ENCODE results near the gene SAMD4A.
A peak's percentile ranks its signal among the peaks of the same experiment; 100 is the strongest.

The SAMD4A gene

DNA sequence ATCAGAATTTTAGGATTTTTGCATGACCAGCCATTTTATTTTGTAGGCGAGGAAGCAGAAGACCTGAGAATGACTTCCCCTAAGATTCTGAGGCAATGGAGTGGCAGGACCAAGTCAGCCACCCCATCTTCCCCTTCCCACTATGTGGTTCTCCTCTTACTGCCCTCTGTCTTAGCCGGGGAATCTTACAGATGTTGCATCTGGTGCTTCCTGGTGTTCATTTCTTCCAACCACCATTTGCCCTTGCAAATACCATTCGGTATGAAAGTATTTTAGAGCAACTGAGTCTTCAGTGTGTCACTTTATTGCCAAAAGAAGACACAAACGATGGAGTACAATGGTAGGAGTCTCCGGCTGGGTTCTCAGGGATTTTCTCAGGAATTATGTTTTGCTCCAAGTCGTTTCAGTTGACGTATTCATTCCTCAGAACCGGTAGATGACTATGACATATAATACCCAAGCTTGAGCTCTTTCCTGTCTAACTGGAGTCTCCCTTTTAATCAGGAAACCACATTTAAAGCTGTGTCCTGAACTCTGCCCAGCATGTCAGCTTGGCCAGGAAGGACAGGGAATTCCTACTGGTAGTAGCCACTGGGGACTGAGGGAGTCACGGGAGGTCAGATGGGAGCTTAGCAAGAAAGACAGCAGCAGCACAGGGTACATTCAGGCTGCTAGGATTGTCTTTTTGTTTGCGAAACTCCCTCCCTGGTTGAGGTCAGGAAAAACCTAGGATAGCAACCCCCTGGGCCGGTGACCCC, 87.0 kb downstream of the SAMD4A start:
- TF ChIP-seq, protein P1, sequence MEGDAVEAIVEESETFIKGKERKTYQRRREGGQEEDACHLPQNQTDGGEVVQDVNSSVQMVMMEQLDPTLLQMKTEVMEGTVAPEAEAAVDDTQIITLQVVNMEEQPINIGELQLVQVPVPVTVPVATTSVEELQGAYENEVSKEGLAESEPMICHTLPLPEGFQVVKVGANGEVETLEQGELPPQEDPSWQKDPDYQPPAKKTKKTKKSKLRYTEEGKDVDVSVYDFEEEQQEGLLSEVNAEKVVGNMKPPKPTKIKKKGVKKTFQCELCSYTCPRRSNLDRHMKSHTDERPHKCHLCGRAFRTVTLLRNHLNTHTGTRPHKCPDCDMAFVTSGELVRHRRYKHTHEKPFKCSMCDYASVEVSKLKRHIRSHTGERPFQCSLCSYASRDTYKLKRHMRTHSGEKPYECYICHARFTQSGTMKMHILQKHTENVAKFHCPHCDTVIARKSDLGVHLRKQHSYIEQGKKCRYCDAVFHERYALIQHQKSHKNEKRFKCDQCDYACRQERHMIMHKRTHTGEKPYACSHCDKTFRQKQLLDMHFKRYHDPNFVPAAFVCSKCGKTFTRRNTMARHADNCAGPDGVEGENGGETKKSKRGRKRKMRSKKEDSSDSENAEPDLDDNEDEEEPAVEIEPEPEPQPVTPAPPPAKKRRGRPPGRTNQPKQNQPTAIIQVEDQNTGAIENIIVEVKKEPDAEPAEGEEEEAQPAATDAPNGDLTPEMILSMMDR (conservative IDR thresholded peaks at IDR 0.05; ENCODE audit: low read depth, low read length) = no peak
- DNase-seq (ENCODE audit: low read depth) = peak; percentile 87
- no peak overlapping the region for H3K4me3 ChIP-seq (ENCODE audit: low read length)

DNA sequence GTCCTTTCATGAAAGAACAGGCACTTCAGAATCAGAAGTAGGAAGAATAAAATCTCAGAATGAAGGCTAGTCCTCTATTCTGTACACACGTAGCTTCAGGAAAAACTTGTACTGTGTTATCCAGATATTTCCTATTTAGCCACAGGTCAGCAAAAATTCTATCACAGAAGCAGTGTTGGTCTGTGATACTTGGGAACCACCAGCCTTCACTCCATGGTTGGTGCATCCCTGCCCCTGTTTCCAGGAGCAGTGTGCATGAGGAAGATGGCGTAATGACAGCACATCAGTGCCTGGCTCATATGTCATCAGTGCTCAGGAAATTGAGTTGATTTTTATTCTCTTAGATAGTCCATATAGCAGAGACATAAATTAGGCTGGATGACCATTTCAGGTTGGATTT, 87.7 kb downstream of the SAMD4A start:
- H3K4me3 ChIP-seq (ENCODE audit: low read length) = no peak overlapping the region
- TF ChIP-seq, protein P1 (conservative IDR thresholded peaks at IDR 0.05; ENCODE audit: low read depth, low read length) = no peak
- no peak for DNase-seq (ENCODE audit: low read depth)

DNA sequence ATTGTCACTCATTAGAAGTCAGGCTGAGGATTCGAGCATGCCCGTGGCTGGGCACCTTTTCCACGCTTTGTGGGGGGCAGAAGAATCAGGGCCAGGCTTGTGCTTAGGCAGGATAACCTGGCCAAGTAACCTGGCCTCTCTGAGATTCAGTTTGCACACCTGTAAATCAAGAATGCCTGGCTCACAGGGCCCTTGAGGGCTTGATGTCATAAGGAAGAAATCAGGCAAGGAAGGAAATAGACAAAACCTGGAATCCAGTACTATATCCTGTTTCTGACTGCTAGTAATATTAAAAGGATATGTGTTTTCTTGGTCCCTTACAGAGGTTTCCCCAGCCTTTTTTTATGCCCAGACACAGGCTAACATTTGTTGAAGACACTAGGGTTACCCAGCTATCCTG, 91.9 kb downstream of the SAMD4A start:
- DNase-seq (ENCODE audit: low read depth) = no peak
- no peak overlapping the region for H3K4me3 ChIP-seq (ENCODE audit: low read length)
- TF ChIP-seq, protein P1 (conservative IDR thresholded peaks at IDR 0.05; ENCODE audit: low read depth, low read length) = no peak

DNA sequence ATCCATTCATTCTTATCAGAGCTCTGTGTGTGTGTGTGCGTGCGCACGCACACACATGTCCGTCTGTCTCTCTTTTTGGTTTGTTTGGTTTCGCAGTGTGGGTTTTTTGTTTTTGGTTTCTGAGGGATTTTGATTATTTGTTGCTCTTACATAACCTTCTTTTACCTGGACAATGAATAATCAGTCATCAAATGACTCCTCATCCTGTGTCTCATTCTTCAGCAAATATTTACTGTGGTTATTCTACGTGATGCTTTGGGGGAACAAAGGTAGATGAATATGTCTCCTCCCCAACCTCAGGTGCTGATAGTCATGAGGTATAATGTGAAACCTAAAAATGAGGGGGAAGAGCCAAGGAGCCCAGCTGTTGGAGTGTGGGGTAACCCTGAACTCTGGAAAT, 92.4 kb downstream of the SAMD4A start:
- DNase-seq (ENCODE audit: low read depth) = no peak
- TF ChIP-seq, protein P1 (conservative IDR thresholded peaks at IDR 0.05; ENCODE audit: low read depth, low read length) = no peak
- no peak overlapping the region for H3K4me3 ChIP-seq (ENCODE audit: low read length)

DNA sequence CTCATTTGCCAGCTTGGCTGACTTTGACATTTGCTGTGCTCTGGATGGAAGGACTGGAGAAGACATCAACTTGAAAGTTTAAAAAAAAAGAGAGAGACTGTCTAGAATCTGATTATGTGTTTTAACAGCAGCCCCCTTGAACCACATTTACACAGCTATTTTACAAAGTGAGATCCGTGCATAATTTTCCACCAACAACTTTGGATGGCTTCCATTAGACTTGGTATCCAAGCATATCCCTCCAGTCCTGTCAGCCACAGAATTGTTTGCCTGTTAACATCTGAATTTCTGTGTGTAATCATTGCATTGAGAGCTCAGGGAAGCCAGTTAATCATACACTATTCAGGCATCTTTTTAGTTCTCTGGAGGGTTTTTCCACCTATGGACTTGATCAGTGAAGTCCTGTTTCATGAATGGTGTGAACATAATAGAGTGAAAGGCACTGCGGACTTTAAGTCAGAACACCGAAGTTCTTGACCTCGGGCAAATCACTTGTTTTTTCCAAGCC, 93.7 kb downstream of the SAMD4A start:
- no peak for DNase-seq (ENCODE audit: low read depth)
- TF ChIP-seq, protein P1 (conservative IDR thresholded peaks at IDR 0.05; ENCODE audit: low read depth, low read length) = no peak
- H3K4me3 ChIP-seq (ENCODE audit: low read length) = no peak overlapping the region

DNA sequence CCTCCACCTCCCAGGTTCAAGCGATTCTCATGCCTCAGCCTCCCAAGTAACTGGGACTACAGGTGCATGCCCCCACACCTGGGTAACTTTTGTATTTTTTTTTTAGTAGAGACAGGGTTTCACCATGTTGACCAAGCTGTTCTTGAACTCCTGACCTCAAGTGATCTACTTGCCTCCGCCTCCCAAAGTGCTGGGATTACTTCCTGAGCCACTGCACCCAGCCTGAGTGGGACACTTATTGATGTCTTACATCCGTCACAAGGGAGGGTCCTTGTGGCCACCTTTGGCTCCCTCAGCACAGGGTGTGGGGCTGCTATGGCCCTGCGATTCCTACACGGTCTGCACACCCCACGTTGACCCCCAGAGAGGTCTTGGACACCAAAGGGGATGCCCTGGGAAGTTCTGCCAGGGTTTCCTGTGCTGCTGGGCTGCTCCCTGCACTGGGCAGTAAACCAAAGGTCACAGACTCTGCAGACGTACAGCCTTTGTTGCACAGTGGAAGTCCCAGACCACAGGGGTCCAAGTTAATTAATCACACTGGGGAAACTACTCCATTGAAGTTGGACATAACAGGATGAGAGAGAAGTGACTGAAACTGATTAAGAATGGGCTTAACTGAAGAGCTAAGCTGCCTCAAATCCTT, 95.7 kb downstream of the SAMD4A start:
- TF ChIP-seq, protein P1 (conservative IDR thresholded peaks at IDR 0.05; ENCODE audit: low read depth, low read length) = no peak
- no peak overlapping the region for H3K4me3 ChIP-seq (ENCODE audit: low read length)
- no peak for DNase-seq (ENCODE audit: low read depth)

DNA sequence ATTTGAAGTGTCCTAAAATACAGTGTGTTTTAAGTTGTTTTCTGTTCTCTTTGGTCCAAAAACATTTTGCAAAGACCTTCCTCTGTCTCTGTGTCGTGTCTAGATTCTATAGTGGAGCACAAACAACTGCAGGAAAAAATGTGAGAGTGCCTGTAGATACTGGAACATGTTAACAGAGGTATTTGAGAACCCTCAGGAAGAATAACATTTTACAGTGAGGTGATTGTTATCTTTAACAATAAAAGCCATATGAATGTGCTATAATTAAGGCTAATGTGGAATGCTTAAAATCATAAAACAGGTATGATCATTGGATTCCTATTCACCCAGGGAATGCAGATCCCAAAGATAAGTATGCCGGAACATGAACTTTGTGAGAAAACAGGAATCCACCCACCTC, 98.0 kb downstream of the SAMD4A start:
- no peak overlapping the region for H3K4me3 ChIP-seq (ENCODE audit: low read length)
- TF ChIP-seq, protein P1 (conservative IDR thresholded peaks at IDR 0.05; ENCODE audit: low read depth, low read length) = no peak
- DNase-seq (ENCODE audit: low read depth) = no peak

Measured in retinal pigment epithelial cell (primary cell).